ENCODE results near the gene GFAP.

GRCh38 chr17:44913676-44914075 is 1.6 kb downstream of the GFAP start:
- TF ChIP-seq KAT7 (CRISPR knock-in tag; IDR thresholded peaks at IDR 0.05; ENCODE audit: borderline replicate concordance): no peak
- TF ChIP-seq, protein P1, sequence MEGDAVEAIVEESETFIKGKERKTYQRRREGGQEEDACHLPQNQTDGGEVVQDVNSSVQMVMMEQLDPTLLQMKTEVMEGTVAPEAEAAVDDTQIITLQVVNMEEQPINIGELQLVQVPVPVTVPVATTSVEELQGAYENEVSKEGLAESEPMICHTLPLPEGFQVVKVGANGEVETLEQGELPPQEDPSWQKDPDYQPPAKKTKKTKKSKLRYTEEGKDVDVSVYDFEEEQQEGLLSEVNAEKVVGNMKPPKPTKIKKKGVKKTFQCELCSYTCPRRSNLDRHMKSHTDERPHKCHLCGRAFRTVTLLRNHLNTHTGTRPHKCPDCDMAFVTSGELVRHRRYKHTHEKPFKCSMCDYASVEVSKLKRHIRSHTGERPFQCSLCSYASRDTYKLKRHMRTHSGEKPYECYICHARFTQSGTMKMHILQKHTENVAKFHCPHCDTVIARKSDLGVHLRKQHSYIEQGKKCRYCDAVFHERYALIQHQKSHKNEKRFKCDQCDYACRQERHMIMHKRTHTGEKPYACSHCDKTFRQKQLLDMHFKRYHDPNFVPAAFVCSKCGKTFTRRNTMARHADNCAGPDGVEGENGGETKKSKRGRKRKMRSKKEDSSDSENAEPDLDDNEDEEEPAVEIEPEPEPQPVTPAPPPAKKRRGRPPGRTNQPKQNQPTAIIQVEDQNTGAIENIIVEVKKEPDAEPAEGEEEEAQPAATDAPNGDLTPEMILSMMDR (IDR thresholded peaks at IDR 0.05): no peak
- no peak for TF ChIP-seq SMAD3 (CRISPR knock-in tag; IDR thresholded peaks at IDR 0.05; ENCODE audit: borderline replicate concordance)
- no peak for TF ChIP-seq IRF2 (CRISPR knock-in tag; IDR thresholded peaks at IDR 0.05; ENCODE audit: borderline replicate concordance, low read depth)
- no peak for TF ChIP-seq ZNF219 (CRISPR knock-in tag; IDR thresholded peaks at IDR 0.05; ENCODE audit: borderline replicate concordance)
- TF ChIP-seq MYBL2 (CRISPR knock-in tag; IDR thresholded peaks at IDR 0.05): no peak
- TF ChIP-seq CREM (CRISPR knock-in tag; IDR thresholded peaks at IDR 0.05): no peak
- no peak for TF ChIP-seq ATF3 (CRISPR knock-in tag; conservative IDR thresholded peaks at IDR 0.05)
- TF ChIP-seq ZNF416 (CRISPR knock-in tag; IDR thresholded peaks at IDR 0.05): no peak
- TF ChIP-seq, protein P2, sequence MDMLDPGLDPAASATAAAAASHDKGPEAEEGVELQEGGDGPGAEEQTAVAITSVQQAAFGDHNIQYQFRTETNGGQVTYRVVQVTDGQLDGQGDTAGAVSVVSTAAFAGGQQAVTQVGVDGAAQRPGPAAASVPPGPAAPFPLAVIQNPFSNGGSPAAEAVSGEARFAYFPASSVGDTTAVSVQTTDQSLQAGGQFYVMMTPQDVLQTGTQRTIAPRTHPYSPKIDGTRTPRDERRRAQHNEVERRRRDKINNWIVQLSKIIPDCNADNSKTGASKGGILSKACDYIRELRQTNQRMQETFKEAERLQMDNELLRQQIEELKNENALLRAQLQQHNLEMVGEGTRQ (CRISPR knock-in tag; IDR thresholded peaks at IDR 0.05): no peak
- TF ChIP-seq NR3C1 (CRISPR knock-in tag; conservative IDR thresholded peaks at IDR 0.05; ENCODE audit: low read depth): no peak
- TF ChIP-seq, protein P3, sequence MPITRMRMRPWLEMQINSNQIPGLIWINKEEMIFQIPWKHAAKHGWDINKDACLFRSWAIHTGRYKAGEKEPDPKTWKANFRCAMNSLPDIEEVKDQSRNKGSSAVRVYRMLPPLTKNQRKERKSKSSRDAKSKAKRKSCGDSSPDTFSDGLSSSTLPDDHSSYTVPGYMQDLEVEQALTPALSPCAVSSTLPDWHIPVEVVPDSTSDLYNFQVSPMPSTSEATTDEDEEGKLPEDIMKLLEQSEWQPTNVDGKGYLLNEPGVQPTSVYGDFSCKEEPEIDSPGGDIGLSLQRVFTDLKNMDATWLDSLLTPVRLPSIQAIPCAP (CRISPR knock-in tag; IDR thresholded peaks at IDR 0.05): no peak
- TF ChIP-seq MXD4 (CRISPR knock-in tag; IDR thresholded peaks at IDR 0.05; ENCODE audit: borderline replicate concordance): no peak
